Coronary artery (tissue), 2 donors: Measurements from ENCODE around the gene LMCD1.

ENCODE experiments used
- DNase-seq: peaks from one replicate; pipeline ENCODE4 v3.0.0-alpha.2; 2017; ENCODE audit warnings: low spot score
- H3K27ac ChIP-seq, 2 donors: fragments of 200-600 bp; sonication (generic); one replicate each; pipeline ENCODE4 v1.5.1; 2016 to 2019
- H3K4me3 ChIP-seq: fragments of 200-600 bp; sonication (generic); 2 replicates; pipeline ENCODE4 v1.5.1; 2016; ENCODE audit warnings: mild to moderate bottlenecking, moderate library complexity
- TF ChIP-seq, protein P1 (sequence below): fragments of 200-600 bp; sonication (generic); IDR thresholded peaks from one replicate; pipeline ENCODE4 v1.5.1; 2019; ENCODE audit warnings: antibody characterized with exemption

Gene LMCD1

GRCh38 chr3:8472549-8472948 is 29.1 kb upstream of the LMCD1 start:
- no peak overlapping the region for H3K4me3 ChIP-seq
- no peak for DNase-seq
- TF ChIP-seq, protein P1, sequence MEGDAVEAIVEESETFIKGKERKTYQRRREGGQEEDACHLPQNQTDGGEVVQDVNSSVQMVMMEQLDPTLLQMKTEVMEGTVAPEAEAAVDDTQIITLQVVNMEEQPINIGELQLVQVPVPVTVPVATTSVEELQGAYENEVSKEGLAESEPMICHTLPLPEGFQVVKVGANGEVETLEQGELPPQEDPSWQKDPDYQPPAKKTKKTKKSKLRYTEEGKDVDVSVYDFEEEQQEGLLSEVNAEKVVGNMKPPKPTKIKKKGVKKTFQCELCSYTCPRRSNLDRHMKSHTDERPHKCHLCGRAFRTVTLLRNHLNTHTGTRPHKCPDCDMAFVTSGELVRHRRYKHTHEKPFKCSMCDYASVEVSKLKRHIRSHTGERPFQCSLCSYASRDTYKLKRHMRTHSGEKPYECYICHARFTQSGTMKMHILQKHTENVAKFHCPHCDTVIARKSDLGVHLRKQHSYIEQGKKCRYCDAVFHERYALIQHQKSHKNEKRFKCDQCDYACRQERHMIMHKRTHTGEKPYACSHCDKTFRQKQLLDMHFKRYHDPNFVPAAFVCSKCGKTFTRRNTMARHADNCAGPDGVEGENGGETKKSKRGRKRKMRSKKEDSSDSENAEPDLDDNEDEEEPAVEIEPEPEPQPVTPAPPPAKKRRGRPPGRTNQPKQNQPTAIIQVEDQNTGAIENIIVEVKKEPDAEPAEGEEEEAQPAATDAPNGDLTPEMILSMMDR = no peak

DNA sequence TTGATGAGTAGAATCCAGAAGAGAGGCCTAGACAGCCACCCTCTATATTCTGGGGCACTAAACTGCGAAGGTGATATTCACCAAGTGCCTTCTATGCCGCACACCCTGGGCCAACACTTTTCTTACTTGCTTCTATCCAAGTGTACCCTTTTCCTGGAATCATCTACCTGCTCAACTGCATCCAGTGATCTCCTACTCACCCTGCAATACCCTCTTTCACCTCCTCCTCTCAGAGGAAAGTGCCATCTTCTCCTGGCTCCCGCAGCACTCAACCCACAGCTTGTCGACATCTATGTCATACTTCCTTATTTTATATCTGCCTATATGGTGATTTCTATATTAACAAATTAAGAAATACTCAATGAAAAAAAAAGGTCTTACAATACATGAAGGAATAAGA is 28.6 kb upstream of the LMCD1 start:
- no peak for DNase-seq
- TF ChIP-seq, protein P1 = no peak
- Histone ChIP-seq H3K4me3 (no peak overlapping the region), H3K27ac (no peak overlapping the region)

More at GRCh38 chr3:8472549-8472948, 29.1 kb upstream of the LMCD1 start:
- H3K27ac ChIP-seq = no peak overlapping the region

DNA sequence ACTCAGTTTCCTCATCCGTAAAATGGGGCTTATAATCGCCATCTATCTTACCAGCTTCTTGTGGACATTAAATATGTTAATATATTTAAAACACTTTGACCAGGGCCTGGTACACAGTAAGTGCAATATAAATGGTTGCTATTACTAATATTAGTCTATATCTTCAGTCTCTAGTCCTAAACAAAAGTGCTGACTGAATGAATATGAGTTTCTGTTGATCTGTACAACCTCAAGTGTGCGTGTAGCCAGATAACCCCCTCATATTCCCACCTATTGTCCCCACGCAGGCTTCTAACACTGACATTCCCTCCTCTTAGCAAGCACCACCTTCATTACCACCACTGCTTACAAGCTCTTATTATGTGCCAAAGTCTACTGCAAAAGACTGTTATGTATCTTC is 27.6 kb upstream of the LMCD1 start:
- H3K4me3 ChIP-seq = no peak overlapping the region

GRCh38 chr3:8474991-8475390 is 26.6 kb upstream of the LMCD1 start:
- DNase-seq = no peak
- no peak overlapping the region for H3K4me3 ChIP-seq
- no peak overlapping the region for H3K27ac ChIP-seq
- TF ChIP-seq, protein P1 = no peak

More for the DNA sequence above, 27.6 kb upstream of the LMCD1 start:
- DNase-seq = no peak
- no peak overlapping the region for H3K27ac ChIP-seq
- TF ChIP-seq, protein P1 = no peak

- TF ChIP-seq, protein P1 = no peak
- DNase-seq = no peak
- Histone ChIP-seq H3K27ac (peak overlapping the region; percentile 50 to 57), H3K4me3 (no peak overlapping the region)
Measured at GRCh38 chr3:8480699-8481098, 20.9 kb upstream of the LMCD1 start.

DNA sequence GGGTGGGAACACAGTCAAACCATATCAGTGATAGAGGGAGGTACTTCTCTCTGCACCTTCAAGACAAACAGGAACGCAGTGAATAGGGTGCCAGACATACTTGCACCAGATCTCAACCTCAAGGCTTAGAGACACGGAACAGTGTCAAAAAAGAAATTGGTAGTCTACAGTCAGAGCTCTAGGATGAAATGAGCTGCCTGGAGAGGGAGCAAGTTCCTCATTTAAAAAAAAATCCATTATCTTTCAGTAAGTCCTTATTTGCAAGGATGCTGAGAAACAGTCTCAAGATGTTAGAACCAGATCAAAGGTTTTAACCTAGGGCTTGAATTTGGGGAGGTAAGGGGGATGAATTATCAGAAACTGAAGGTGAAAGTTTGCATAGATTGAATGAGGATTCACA is 20.2 kb upstream of the LMCD1 start:
- no peak for DNase-seq
- TF ChIP-seq, protein P1 = no peak
- H3K27ac ChIP-seq = peak overlapping the region; percentile 50 to 93
- no peak overlapping the region for H3K4me3 ChIP-seq

DNA sequence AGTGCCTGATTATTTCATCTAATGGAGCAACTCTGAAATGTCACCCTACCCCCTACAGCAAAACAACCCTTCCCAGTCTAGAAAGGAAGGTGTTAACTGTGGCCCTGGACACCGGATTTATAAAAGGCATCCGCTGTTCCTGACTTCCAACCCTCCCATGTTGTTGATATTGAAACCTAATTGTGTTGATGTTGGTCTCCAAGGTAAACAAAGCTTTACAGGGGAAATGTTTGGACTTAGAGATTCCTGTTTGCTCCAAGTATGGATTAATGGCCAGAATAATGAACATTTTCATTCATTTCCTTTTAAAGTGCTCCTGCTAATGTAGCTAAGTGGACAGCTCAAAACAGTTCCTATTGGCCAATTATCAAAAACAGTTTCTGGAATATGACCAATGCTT is 19.4 kb upstream of the LMCD1 start:
- Histone ChIP-seq H3K27ac (peak overlapping the region; percentile 81 to 93), H3K4me3 (no peak overlapping the region)
- TF ChIP-seq, protein P1 = no peak
- DNase-seq = no peak
